ENCODE results near the gene GPAM. TPM values are rescaled to one million over a fixed set of nuclear protein-coding genes. Genes with fewer than 3 reads are reported as not detected.

Gene GPAM
- total and polyA plus RNA-seq, 2 of the 8 experiments (the other 6 are each of a cell fraction or from before 2014, with no cell fraction given), result 5.5 to 15.5 TPM

DNA sequence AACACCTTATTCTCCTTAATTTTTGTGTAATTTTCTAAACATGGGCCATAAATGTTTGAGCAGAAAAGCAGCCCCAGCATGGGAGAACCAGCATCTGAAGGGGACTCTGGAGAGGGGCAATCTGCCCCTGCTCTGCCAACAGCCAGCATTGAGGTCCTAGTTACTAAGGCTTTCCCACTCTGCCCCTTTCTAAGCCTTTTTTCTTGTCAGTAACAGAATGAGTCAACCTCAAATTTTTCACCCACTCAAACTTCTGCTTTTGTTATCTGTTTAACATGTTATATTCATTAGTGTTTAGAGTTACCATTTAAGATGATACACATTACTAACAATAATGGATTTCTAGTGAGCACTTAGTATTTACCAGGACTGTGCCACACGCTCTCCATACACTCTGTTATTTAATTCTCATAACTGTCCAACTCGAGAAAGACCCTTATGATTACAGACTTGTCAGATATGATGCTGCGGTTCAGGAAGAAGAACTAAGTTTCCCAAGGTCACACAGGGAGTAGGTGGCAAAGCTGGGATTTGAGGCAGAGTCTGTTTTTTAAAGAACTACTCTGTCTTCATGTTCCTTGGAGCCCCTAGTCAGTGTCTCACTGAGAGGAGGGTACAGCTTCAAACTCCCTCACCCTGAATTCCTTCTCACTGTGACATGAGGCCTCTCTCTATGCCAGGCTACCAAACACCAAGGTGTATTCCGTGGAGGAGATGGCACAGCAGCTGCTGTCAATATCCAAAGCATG, 19.9 kb upstream of the GPAM start (continued):
- TF ChIP-seq, protein P1, sequence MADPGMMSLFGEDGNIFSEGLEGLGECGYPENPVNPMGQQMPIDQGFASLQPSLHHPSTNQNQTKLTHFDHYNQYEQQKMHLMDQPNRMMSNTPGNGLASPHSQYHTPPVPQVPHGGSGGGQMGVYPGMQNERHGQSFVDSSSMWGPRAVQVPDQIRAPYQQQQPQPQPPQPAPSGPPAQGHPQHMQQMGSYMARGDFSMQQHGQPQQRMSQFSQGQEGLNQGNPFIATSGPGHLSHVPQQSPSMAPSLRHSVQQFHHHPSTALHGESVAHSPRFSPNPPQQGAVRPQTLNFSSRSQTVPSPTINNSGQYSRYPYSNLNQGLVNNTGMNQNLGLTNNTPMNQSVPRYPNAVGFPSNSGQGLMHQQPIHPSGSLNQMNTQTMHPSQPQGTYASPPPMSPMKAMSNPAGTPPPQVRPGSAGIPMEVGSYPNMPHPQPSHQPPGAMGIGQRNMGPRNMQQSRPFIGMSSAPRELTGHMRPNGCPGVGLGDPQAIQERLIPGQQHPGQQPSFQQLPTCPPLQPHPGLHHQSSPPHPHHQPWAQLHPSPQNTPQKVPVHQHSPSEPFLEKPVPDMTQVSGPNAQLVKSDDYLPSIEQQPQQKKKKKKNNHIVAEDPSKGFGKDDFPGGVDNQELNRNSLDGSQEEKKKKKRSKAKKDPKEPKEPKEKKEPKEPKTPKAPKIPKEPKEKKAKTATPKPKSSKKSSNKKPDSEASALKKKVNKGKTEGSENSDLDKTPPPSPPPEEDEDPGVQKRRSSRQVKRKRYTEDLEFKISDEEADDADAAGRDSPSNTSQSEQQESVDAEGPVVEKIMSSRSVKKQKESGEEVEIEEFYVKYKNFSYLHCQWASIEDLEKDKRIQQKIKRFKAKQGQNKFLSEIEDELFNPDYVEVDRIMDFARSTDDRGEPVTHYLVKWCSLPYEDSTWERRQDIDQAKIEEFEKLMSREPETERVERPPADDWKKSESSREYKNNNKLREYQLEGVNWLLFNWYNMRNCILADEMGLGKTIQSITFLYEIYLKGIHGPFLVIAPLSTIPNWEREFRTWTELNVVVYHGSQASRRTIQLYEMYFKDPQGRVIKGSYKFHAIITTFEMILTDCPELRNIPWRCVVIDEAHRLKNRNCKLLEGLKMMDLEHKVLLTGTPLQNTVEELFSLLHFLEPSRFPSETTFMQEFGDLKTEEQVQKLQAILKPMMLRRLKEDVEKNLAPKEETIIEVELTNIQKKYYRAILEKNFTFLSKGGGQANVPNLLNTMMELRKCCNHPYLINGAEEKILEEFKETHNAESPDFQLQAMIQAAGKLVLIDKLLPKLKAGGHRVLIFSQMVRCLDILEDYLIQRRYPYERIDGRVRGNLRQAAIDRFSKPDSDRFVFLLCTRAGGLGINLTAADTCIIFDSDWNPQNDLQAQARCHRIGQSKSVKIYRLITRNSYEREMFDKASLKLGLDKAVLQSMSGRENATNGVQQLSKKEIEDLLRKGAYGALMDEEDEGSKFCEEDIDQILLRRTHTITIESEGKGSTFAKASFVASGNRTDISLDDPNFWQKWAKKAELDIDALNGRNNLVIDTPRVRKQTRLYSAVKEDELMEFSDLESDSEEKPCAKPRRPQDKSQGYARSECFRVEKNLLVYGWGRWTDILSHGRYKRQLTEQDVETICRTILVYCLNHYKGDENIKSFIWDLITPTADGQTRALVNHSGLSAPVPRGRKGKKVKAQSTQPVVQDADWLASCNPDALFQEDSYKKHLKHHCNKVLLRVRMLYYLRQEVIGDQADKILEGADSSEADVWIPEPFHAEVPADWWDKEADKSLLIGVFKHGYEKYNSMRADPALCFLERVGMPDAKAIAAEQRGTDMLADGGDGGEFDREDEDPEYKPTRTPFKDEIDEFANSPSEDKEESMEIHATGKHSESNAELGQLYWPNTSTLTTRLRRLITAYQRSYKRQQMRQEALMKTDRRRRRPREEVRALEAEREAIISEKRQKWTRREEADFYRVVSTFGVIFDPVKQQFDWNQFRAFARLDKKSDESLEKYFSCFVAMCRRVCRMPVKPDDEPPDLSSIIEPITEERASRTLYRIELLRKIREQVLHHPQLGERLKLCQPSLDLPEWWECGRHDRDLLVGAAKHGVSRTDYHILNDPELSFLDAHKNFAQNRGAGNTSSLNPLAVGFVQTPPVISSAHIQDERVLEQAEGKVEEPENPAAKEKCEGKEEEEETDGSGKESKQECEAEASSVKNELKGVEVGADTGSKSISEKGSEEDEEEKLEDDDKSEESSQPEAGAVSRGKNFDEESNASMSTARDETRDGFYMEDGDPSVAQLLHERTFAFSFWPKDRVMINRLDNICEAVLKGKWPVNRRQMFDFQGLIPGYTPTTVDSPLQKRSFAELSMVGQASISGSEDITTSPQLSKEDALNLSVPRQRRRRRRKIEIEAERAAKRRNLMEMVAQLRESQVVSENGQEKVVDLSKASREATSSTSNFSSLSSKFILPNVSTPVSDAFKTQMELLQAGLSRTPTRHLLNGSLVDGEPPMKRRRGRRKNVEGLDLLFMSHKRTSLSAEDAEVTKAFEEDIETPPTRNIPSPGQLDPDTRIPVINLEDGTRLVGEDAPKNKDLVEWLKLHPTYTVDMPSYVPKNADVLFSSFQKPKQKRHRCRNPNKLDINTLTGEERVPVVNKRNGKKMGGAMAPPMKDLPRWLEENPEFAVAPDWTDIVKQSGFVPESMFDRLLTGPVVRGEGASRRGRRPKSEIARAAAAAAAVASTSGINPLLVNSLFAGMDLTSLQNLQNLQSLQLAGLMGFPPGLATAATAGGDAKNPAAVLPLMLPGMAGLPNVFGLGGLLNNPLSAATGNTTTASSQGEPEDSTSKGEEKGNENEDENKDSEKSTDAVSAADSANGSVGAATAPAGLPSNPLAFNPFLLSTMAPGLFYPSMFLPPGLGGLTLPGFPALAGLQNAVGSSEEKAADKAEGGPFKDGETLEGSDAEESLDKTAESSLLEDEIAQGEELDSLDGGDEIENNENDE (IDR thresholded peaks at IDR 0.05; ENCODE audit: insufficient replicate concordance, low read length), result no peak
- TF ChIP-seq NANOG (IDR thresholded peaks at IDR 0.05; ENCODE audit: insufficient read depth, low read depth, low read length, poor library complexity, severe bottlenecking), result no peak

All from H1 (cell line).